HepG2 (cell line): ENCODE results near the gene CDC42EP4. TPM values are rescaled to one million over a fixed set of nuclear protein-coding genes. Genes with fewer than 3 reads are reported as not detected.
A peak's percentile ranks its signal among the peaks of the same experiment; 100 is the strongest.

ENCODE experiments used
- AGO1 ChIP-seq: fragments of 200-400 bp; formaldehyde crosslinking; IDR thresholded peaks from 2 replicates; pipeline ENCODE4 v1.6.1; 2017; ENCODE audit warnings: mild to moderate bottlenecking, low read depth, low read length, moderate library complexity; ENCODE audit not compliant: poor library complexity, severe bottlenecking
- ARID5B ChIP-seq: IDR thresholded peaks from 2 replicates; pipeline ENCODE4 v1.4.0; 2020; ENCODE audit warnings: mild to moderate bottlenecking, missing genetic modification reagents
- BHLHE40 ChIP-seq: IDR thresholded peaks from 2 replicates; pipeline ENCODE4 v1.6.1; 2011; ENCODE audit warnings: low read length, improper control_type of control experiment
- BRD4 ChIP-seq: sonication (generic); formaldehyde crosslinking; IDR thresholded peaks from 2 replicates; pipeline ENCODE4 v1.4.0; 2020; ENCODE audit warnings: missing genetic modification reagents
- CENPT ChIP-seq: sonication (generic); formaldehyde crosslinking; IDR thresholded peaks from 2 replicates; pipeline ENCODE4 v1.8.0; 2022; ENCODE audit warnings: low read depth, mild to moderate bottlenecking, moderate library complexity, missing genetic modification reagents
- DNMT3B ChIP-seq: conservative IDR thresholded peaks from 2 replicates; pipeline ENCODE4 v1.6.1; 2016; ENCODE audit warnings: missing biosample characterization, control low read depth
- NFKB2 ChIP-seq: sonication (generic); formaldehyde crosslinking; IDR thresholded peaks from 2 replicates; pipeline ENCODE4 v1.4.0; 2020; ENCODE audit warnings: missing genetic modification reagents, borderline replicate concordance
- SP4 ChIP-seq: sonication (generic); formaldehyde crosslinking; IDR thresholded peaks from 2 replicates; pipeline ENCODE4 v1.8.1; 2023; ENCODE audit warnings: mild to moderate bottlenecking, missing genetic modification reagents
- YEATS4 ChIP-seq: sonication (generic); formaldehyde crosslinking; IDR thresholded peaks from 2 replicates; pipeline ENCODE4 v1.4.0; 2020; ENCODE audit warnings: missing genetic modification reagents, borderline replicate concordance
- ZNF44 ChIP-seq: sonication (generic); formaldehyde crosslinking; IDR thresholded peaks from 2 replicates; pipeline ENCODE4 v1.5.1; 2020; ENCODE audit warnings: mild to moderate bottlenecking, missing genetic modification reagents
- polyA plus RNA-seq, 8 experiments: library from polyadenylated mRNA; depleted of rRNA in 3 of 8; stranded (reverse) in 7 of 8; unstranded in 1 of 8; fragments of >200 nt; fragmentation: Illumina TruSeq in 4 of 8; extraction: Trizol in 4 of 8; gene quantifications; 2 replicates each; pipeline versions ENCODE4 v1.2.1 to v1.2.3, GENCODE V29; 2011 to 2016; ENCODE audit warnings: low read depth in 4 of 8, missing spikeins in 1 of 8, mixed read lengths in 1 of 8; ENCODE audit not compliant: insufficient read depth in 1 of 8
- total RNA-seq, 5 experiments: library from RNA; depleted of rRNA; stranded (reverse); fragments of >200 nt; fragmentation: Illumina TruSeq; extraction: Trizol; gene quantifications; 2 replicates each; pipeline ENCODE4 v1.2.3, GENCODE V29; 2016; ENCODE audit warnings: low read depth in 1 of 5
- TF ChIP-seq, protein P1 (sequence below): sonication (generic); formaldehyde crosslinking; IDR thresholded peaks from 2 replicates; pipeline ENCODE4 v1.5.0; 2020; ENCODE audit warnings: mild to moderate bottlenecking, missing genetic modification reagents, borderline replicate concordance
- TF ChIP-seq, protein P2 (sequence below): sonication (generic); formaldehyde crosslinking; IDR thresholded peaks from 2 replicates; pipeline ENCODE4 v1.4.0; 2020; ENCODE audit warnings: missing genetic modification reagents
- TF ChIP-seq, protein P3 (sequence below): sonication (generic); formaldehyde crosslinking; IDR thresholded peaks from 2 replicates; pipeline ENCODE4 v1.4.0; 2020; ENCODE audit warnings: mild to moderate bottlenecking, low read depth, missing genetic modification reagents
- TF ChIP-seq, protein P4 (sequence below): sonication (generic); formaldehyde crosslinking; IDR thresholded peaks from 2 replicates; pipeline ENCODE4 v1.4.0; 2020; ENCODE audit warnings: missing genetic modification reagents, borderline replicate concordance

The CDC42EP4 gene
- total and polyA plus RNA-seq, 2 of the 13 experiments (the other 11 are each of a cell fraction or from before 2014, with no cell fraction given) = 19.0 to 54.0 TPM

- peak; percentile 47; the same call in 1 of the 2 replicates for TF ChIP-seq BHLHE40
- TF ChIP-seq CENPT (CRISPR knock-in tag) = no peak
- TF ChIP-seq, protein P1, sequence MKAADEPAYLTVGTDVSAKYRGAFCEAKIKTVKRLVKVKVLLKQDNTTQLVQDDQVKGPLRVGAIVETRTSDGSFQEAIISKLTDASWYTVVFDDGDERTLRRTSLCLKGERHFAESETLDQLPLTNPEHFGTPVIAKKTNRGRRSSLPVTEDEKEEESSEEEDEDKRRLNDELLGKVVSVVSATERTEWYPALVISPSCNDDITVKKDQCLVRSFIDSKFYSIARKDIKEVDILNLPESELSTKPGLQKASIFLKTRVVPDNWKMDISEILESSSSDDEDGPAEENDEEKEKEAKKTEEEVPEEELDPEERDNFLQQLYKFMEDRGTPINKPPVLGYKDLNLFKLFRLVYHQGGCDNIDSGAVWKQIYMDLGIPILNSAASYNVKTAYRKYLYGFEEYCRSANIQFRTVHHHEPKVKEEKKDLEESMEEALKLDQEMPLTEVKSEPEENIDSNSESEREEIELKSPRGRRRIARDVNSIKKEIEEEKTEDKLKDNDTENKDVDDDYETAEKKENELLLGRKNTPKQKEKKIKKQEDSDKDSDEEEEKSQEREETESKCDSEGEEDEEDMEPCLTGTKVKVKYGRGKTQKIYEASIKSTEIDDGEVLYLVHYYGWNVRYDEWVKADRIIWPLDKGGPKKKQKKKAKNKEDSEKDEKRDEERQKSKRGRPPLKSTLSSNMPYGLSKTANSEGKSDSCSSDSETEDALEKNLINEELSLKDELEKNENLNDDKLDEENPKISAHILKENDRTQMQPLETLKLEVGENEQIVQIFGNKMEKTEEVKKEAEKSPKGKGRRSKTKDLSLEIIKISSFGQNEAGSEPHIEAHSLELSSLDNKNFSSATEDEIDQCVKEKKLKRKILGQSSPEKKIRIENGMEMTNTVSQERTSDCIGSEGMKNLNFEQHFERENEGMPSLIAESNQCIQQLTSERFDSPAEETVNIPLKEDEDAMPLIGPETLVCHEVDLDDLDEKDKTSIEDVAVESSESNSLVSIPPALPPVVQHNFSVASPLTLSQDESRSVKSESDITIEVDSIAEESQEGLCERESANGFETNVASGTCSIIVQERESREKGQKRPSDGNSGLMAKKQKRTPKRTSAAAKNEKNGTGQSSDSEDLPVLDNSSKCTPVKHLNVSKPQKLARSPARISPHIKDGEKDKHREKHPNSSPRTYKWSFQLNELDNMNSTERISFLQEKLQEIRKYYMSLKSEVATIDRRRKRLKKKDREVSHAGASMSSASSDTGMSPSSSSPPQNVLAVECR (CRISPR knock-in tag) = peak; percentile 35; the same call in 1 of the 2 replicates
- TF ChIP-seq BRD4 = no peak
- 0 out of 2 replicates have a peak, but pooled peaks have one; percentile 30 for TF ChIP-seq SP4 (CRISPR knock-in tag)
- TF ChIP-seq ARID5B = 0 out of 2 replicates have a peak, but pooled peaks have one; percentile 21
- TF ChIP-seq, protein P2, sequence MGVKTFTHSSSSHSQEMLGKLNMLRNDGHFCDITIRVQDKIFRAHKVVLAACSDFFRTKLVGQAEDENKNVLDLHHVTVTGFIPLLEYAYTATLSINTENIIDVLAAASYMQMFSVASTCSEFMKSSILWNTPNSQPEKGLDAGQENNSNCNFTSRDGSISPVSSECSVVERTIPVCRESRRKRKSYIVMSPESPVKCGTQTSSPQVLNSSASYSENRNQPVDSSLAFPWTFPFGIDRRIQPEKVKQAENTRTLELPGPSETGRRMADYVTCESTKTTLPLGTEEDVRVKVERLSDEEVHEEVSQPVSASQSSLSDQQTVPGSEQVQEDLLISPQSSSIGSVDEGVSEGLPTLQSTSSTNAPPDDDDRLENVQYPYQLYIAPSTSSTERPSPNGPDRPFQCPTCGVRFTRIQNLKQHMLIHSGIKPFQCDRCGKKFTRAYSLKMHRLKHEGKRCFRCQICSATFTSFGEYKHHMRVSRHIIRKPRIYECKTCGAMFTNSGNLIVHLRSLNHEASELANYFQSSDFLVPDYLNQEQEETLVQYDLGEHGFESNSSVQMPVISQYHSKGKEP (CRISPR knock-in tag) = 0 out of 2 replicates have a peak, but pooled peaks have one; percentile 48
- TF ChIP-seq AGO1 = no peak
- 0 out of 2 replicates have a peak, but pooled peaks have one; percentile 32 for TF ChIP-seq ZNF44 (CRISPR knock-in tag)
- TF ChIP-seq NFKB2 (CRISPR knock-in tag) = peak; percentile 67; the same call in 1 of the 2 replicates
- TF ChIP-seq DNMT3B (CRISPR knock-in tag) = no peak
- TF ChIP-seq, protein P3, sequence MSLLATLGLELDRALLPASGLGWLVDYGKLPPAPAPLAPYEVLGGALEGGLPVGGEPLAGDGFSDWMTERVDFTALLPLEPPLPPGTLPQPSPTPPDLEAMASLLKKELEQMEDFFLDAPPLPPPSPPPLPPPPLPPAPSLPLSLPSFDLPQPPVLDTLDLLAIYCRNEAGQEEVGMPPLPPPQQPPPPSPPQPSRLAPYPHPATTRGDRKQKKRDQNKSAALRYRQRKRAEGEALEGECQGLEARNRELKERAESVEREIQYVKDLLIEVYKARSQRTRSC (CRISPR knock-in tag) = no peak
- TF ChIP-seq YEATS4 (CRISPR knock-in tag) = no peak
- TF ChIP-seq, protein P4, sequence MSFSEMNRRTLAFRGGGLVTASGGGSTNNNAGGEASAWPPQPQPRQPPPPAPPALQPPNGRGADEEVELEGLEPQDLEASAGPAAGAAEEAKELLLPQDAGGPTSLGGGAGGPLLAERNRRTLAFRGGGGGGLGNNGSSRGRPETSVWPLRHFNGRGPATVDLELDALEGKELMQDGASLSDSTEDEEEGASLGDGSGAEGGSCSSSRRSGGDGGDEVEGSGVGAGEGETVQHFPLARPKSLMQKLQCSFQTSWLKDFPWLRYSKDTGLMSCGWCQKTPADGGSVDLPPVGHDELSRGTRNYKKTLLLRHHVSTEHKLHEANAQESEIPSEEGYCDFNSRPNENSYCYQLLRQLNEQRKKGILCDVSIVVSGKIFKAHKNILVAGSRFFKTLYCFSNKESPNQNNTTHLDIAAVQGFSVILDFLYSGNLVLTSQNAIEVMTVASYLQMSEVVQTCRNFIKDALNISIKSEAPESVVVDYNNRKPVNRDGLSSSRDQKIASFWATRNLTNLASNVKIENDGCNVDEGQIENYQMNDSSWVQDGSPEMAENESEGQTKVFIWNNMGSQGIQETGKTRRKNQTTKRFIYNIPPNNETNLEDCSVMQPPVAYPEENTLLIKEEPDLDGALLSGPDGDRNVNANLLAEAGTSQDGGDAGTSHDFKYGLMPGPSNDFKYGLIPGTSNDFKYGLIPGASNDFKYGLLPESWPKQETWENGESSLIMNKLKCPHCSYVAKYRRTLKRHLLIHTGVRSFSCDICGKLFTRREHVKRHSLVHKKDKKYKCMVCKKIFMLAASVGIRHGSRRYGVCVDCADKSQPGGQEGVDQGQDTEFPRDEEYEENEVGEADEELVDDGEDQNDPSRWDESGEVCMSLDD (CRISPR knock-in tag) = no peak
These were observed 56.1 kb downstream of the CDC42EP4 start (continued) for GRCh38 chr17:73255671-73256181.
